GM21717 (cell line): ENCODE measurements around the gene LSM3.

Source experiments
- ATAC-seq: cut with Tn5 transposase; IDR thresholded peaks from one replicate; pipeline ENCODE4 v1.9.1; 2021; ENCODE audit warnings: mild to moderate bottlenecking, moderate library complexity; ENCODE audit not compliant: unreplicated experiment

Gene LSM3

DNA sequence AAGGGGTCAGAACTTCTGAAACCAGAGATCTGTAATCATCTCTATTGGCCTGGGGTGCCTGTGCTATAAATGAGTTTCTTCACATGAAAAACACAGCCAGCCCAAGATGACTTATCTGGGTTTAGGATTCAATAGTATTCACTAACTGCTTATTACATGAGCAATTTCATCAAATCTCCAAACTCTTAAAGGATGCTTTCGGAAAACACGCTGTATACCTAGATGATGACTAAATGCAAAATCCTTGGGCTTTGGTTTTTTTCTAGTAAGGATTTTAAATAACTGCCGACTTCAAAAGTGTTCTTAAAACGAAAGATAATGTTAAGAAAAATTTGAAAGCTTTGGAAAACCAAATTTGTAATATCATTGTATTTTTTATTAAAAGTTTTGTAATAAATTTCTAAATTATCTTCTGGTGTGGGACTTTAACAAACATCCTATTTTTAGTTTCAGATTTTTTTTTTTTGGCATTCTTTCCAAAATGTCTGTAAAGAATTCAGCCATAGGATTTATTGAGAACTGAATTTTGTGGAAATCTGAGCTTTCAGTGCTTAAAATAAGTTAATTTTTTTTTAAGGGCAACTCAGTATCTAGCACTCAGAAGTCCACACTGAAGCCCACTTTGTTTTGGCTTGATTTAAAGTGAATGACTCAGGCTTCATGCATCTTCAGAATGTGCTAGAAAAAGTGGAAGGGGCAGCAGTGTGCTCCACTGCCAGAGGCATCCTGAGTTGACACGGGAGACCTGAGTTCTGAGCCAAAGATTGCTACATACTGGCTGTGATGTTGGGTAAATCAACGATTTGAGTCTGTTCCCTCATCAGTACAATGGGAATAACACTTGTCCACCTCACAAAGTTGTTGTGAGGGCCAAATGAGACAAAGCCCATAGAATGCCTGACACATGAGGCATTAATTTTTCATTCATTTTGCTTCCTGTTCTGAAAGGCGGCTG lies 35.1 kb upstream of the LSM3 start:
- ATAC-seq: no peak

GRCh38 chr3:14144423-14145075 lies 34.1 kb upstream of the LSM3 start:
- peak; percentile 90 for ATAC-seq

DNA sequence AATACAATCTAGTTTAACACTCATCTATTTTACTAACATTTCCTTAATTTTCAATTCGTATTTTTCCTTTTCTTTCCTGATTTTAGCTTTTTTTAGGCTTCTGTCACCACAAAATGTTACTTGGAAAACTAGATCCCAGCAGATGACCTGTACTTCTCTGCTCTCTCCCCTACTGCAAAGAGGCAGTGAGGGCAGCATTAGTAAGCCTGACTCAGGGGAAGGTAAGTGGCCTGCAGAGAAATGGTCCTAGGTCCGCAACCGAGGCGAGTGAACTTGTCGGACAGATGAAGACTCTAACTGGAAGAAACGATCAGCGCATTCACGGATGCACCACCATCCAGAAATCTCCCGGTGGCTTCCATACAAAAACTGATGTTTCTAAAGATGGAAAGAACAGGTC lies 33.4 kb upstream of the LSM3 start:
- no peak for ATAC-seq

DNA sequence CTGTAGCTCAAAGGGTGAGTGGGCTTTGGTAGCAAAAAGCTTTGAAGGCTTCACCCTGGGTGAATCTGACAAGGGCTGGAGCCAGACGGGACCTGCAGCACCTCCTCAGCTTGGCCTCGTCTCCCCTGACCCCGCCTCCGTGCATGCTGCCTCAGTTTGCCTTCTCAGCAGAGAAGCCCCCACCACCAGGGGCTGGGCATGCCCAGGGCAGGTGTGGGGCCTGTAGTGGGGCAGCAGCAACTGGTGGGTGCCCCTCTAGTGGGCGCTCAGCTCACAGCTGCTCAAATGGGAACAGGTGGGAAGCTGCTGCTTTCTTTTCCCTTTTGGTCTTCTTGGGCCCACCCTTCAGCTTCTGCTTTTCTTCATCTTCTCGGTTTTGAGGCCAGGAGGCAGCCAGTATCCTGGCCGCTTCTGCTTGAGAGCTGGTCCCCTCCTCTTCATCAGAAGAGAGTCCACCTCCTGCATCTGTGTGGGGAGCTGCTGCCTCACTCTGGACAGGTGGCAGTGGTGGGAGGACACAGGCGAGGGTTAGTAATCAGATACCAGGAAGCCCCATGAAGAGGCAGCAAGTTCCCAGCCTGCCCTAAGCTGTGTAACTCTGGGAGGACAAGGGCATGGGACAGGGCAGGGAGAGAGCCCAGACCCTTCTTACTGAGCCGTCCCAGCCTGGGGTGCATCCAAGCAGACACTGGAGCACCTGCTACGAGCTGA lies 32.8 kb upstream of the LSM3 start:
- ATAC-seq: no peak

DNA sequence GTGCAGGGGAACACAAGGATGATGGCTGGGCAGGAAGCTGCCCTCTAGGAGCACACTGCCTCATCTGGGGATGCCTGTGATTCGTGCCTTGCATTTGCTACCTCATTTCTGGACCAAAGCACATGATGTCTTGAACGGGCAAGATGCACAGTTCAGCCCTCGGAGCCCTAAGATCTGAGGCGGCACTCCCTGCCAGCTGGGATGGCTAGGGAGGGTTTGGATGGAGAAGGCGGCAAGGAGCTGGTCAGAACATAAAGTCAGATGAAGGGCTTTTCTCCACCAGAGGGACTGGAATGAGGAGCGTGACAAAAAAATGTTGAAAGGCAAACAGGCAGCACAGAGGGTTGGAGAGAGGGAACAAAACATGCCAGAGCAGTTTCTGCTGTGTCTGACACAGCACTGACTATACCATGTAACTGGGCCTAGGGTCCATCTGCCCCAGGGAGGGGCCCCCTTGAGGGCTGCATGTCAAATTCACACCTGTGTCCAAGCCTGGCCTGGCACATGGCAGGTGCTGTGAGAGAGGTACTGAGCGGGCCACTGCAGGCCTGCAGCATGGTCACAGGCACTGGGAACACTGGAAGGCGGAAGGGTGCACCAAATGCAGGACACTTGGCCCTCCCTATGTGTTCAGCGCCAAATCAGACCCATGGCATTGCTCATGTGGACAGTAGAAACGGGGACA lies 32.1 kb upstream of the LSM3 start:
- ATAC-seq: no peak

- ATAC-seq: no peak
Observed at GRCh38 chr3:14147066-14147435, 31.6 kb upstream of the LSM3 start.

DNA sequence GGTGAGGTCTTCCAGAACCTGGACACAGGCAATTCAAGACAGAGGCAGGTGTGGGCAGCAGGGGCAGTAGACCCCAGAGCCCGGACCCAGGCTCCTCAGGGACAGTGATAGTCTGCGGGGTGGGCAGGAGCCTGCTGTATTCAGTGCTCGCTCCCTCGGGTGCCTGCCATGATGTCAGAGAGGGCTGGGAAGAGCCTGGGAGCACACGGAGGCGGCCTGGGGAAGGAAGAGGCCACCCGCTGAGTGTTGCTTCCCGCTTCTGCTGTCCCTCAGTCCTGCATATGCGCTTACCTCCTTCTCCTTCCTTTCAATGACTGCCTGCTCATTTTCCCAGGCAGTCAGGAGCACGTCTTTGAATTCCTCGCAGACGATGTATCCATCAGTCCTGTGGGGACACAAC lies 31.0 kb upstream of the LSM3 start:
- no peak for ATAC-seq

- no peak for ATAC-seq
Observed at GRCh38 chr3:14148041-14148985, 30.3 kb upstream of the LSM3 start.

DNA sequence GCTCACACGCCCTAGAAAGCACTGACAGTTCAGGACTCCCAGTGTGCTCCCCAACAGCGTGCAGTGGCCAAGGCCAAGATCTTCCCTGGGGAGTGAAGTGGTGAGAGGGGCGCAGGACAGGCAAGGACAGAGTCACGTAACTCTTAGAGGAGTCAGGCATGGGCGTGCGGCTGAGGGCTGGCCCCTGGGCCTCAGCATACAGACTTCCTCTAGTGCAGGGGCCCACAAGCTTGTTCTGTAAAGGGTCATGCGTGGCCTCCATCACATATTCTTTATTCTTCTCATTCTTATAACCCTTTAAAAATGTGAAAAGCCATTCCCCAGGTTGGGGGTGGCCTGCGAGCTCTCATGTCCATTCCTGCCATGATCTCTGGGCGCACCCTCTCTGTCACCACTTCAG lies 28.5 kb upstream of the LSM3 start:
- ATAC-seq: no peak

DNA sequence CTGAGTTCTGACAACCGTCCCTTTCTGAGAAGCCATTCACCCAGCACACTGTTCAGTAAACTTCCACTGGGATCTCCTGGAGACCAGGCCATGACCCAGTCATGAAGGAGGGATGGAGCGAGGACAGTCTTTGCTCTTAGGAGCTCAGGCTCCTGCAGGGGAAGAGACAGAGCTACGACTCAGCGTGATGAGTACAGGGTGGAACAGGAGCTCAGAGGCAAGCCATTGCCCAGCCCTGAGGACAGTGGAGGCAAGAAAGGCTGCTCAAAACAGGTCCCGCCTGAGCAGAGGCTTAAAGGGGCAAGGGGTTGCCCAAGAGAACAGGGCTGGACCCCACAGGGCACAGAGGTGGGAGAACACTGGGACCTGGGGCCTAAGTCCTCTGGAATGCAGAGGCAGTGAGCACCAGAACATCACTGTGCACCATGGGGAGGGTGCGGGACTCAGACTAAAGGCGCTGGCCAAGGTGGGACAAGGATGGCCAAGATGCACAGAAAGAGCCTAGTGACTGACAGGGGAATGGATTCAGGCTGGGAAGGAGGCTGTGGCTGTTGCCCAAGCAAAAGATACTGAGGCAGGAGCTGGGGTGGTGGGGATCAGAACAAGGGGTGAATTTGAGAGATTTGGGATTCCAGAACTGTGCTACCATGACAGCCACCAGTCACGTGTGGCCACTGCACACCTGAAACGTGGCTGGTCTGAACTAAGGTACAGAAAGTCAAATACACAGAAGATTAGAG lies 28.0 kb upstream of the LSM3 start:
- no peak for ATAC-seq

GRCh38 chr3:14151471-14152083 lies 27.0 kb upstream of the LSM3 start:
- no peak for ATAC-seq

GRCh38 chr3:14152233-14152962 lies 26.2 kb upstream of the LSM3 start:
- no peak for ATAC-seq

GRCh38 chr3:14152963-14153355 lies 25.7 kb upstream of the LSM3 start:
- ATAC-seq: no peak

DNA sequence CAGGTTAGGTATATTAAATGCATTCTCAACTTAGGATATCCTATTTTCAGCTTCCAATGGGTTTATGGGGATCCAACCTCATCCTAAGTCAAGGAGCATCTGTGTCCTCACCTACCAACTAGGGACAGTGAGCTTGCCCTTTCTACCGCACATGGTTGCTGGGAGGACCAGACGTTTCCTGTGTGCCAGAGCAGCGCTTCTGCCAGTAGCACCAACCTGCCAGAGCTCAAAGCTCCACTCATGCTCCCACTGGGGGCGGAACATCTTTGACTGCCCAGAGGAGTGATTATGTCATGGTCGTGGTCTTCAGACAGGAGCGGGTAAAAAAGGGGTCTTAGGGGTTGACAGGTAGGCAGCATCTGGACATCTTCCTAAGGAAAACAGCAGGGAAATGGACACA lies 25.0 kb upstream of the LSM3 start:
- ATAC-seq: no peak

DNA sequence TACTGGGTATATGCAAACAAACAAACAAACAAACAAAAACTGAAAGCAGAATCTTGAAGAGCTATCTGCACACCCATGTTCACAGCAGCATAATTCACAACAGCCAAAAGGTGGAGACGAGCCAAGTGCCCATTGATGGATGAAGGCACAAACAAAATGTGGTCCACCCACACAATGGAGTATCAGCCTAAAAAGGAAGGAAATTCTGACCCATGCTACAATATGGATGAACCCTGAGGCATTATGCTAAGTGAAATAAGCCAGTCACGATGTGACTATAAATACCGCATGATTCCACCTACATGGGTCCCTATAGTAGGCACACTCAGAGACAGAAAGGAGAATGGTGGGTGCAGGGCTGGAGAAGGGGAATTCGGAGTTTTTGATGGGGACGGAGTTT lies 24.3 kb upstream of the LSM3 start:
- no peak for ATAC-seq

DNA sequence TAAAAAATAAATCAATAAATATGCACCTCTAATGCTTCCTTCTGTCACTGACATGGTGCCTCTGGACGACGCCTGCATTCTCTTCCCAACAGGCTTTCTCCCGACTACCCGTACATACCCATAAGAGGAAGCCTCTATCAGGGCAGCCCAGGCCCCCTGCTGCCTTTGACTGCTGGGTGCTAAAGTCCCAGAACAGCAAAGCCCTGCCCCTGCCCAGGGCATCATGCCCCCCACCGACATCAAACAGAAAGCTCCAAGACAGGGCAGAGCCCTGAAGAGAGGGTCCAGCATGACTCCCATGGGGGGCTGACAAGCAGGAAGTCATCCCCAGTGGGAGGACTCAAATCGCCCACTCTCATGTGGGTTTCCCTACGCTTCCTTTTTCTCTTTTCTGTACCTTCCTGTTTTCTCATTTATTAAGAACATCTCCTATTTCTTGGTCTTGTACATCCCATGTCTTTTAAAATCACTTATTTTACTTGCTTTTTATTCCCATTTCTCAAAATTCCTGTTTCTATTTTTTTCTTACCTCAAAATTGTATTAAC lies 23.6 kb upstream of the LSM3 start:
- no peak for ATAC-seq

GRCh38 chr3:14156201-14156600 lies 22.4 kb upstream of the LSM3 start:
- ATAC-seq: no peak
